ENCODE data around the gene RTF2. TPM values are rescaled to one million over a fixed set of nuclear protein-coding genes. Genes with fewer than 3 reads are reported as not detected.

RTF2 gene
- total RNA-seq, 1 experiment from 2014 or later: 99.1 TPM

DNA sequence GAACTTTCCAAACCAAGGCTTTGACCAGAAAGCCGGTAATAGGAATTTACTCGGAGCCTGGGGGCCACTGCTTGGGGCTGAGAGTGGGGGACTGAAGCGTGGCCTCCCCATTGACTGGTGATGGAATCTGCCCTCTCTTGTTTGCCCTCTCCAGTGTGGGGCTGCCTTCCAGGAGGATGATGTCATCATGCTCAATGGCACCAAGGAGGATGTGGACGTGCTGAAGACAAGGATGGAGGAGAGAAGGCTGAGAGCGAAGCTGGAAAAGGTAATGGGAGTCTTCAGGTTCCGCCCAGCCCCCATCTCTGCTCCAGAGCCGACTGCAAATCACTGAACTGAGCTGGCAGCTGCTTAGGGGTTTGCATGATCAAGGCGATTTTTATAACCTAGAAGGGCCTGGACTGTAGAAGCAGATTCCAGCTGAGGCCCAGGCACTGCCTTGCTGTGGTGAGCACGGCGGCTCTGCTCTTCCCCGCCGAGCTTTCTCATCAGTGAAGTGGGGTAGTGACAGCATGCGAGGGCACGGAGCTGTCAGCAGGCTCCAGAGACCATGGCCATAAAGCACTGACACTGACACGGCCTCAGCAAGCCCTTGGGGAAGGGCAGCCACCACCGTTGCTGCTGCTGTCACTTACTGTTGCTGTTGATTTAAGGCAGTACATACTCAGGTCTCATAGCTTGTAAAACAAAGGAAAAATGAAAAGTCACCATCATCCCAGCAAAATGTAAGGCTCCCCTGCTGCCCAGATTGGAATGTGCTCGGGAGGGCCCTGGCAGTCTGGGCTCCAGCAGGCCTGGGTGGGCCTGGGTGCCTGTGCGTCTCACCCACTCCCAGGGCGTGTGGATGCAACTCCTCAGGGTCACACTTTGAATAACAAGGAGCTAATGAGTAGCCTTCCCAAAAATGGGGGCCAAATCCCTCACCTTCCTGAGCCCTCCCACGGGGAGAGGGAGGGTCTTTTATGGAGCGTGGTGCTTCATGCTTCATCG is 45.0 kb downstream of the RTF2 start:
- no peak for DNase-seq (ENCODE audit: low spot score)
- CTCF ChIA-PET: no interaction called here
- no peak for TF ChIP-seq EZH2 (IDR thresholded peaks at IDR 0.05; ENCODE audit: borderline replicate concordance, low read depth, low read length, poor library complexity, severe bottlenecking)
- TF ChIP-seq, protein P1, sequence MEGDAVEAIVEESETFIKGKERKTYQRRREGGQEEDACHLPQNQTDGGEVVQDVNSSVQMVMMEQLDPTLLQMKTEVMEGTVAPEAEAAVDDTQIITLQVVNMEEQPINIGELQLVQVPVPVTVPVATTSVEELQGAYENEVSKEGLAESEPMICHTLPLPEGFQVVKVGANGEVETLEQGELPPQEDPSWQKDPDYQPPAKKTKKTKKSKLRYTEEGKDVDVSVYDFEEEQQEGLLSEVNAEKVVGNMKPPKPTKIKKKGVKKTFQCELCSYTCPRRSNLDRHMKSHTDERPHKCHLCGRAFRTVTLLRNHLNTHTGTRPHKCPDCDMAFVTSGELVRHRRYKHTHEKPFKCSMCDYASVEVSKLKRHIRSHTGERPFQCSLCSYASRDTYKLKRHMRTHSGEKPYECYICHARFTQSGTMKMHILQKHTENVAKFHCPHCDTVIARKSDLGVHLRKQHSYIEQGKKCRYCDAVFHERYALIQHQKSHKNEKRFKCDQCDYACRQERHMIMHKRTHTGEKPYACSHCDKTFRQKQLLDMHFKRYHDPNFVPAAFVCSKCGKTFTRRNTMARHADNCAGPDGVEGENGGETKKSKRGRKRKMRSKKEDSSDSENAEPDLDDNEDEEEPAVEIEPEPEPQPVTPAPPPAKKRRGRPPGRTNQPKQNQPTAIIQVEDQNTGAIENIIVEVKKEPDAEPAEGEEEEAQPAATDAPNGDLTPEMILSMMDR (conservative IDR thresholded peaks at IDR 0.05; ENCODE audit: low read depth, low read length): no peak
- POLR2A ChIA-PET (ENCODE audit: low non-redundant PET): no interaction called here
- no peaks in the 10 kb centered on the region for H3K27me3 ChIP-seq (replicated peaks; ENCODE audit: insufficient read depth, low read depth, low read length, poor library complexity)
- no peaks in the 10 kb centered on the region for H3K4me1 ChIP-seq (ENCODE audit: insufficient read depth, low read length, poor library complexity, severe bottlenecking)
- no TSS peak for BruUV-seq (replicated peaks)
- H3K4me3 ChIP-seq (ENCODE audit: low read depth, low read length, poor library complexity, severe bottlenecking): no peak overlapping the region
- peaks cover 14% of the 10 kb centered on the region for H3K36me3 ChIP-seq (ENCODE audit: insufficient read depth, low read length, poor library complexity, severe bottlenecking)
- H3K27ac ChIP-seq (ENCODE audit: low read depth, low read length, poor library complexity, severe bottlenecking): no peak overlapping the region
- H3K9me3 ChIP-seq (ENCODE audit: low read depth, low read length, poor library complexity, severe bottlenecking): no peaks in the 10 kb centered on the region
- intact Hi-C loops (cut with micrococcal nuclease; ENCODE audit: unreplicated experiment): no loop called here

DNA sequence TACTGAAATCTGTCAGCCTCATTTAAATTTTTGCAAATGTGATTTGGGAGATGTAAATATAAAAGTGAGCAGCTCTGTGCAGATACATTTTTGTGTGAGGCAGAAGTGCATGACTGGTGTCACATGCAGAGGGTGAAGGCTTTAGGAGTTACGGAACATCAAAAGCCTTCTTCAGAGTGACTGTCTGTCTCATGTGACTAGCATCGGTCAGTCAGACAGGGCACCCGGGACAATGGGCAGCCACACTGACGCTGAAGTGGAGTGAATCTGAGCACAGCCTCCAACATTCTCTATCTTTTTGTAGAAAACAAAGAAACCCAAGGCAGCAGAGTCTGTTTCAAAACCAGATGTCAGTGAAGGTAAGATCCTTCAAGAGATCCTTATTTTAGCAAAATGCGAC is 48.2 kb downstream of the RTF2 start:
- peaks cover 31% of the 10 kb centered on the region for H3K36me3 ChIP-seq (ENCODE audit: insufficient read depth, low read length, poor library complexity, severe bottlenecking)
- POLR2A ChIA-PET (ENCODE audit: low non-redundant PET): no interaction called here
- no peak overlapping the region for H3K4me3 ChIP-seq (ENCODE audit: low read depth, low read length, poor library complexity, severe bottlenecking)
- H3K4me1 ChIP-seq (ENCODE audit: insufficient read depth, low read length, poor library complexity, severe bottlenecking): no peaks in the 10 kb centered on the region
- intact Hi-C loops (cut with micrococcal nuclease; ENCODE audit: unreplicated experiment): no loop called here
- no TSS peak for BruUV-seq (replicated peaks)
- no peak overlapping the region for H3K27ac ChIP-seq (ENCODE audit: low read depth, low read length, poor library complexity, severe bottlenecking)
- CTCF ChIA-PET: no interaction called here
- peaks cover 4% of the 10 kb centered on the region for H3K9me3 ChIP-seq (ENCODE audit: low read depth, low read length, poor library complexity, severe bottlenecking)
- TF ChIP-seq EZH2 (IDR thresholded peaks at IDR 0.05; ENCODE audit: borderline replicate concordance, low read depth, low read length, poor library complexity, severe bottlenecking): no peak
- TF ChIP-seq, protein P1 (conservative IDR thresholded peaks at IDR 0.05; ENCODE audit: low read depth, low read length): no peak
- H3K27me3 ChIP-seq (replicated peaks; ENCODE audit: insufficient read depth, low read depth, low read length, poor library complexity): no peaks in the 10 kb centered on the region
- DNase-seq (ENCODE audit: low spot score): no peak

- Histone ChIP-seq H3K4me1 (ENCODE audit: insufficient read depth, low read length, poor library complexity, severe bottlenecking) (no peaks in the 10 kb centered on the region), H3K27me3 (replicated peaks; ENCODE audit: insufficient read depth, low read depth, low read length, poor library complexity) (no peaks in the 10 kb centered on the region), H3K9me3 (ENCODE audit: low read depth, low read length, poor library complexity, severe bottlenecking) (peaks cover 4% of the 10 kb centered on the region), H3K4me3 (ENCODE audit: low read depth, low read length, poor library complexity, severe bottlenecking) (no peak overlapping the region), H3K36me3 (ENCODE audit: insufficient read depth, low read length, poor library complexity, severe bottlenecking) (peaks cover 31% of the 10 kb centered on the region), H3K27ac (ENCODE audit: low read depth, low read length, poor library complexity, severe bottlenecking) (no peak overlapping the region)
- TF ChIP-seq, protein P1 (conservative IDR thresholded peaks at IDR 0.05; ENCODE audit: low read depth, low read length): no peak
- TF ChIP-seq EZH2 (IDR thresholded peaks at IDR 0.05; ENCODE audit: borderline replicate concordance, low read depth, low read length, poor library complexity, severe bottlenecking): no peak
- no peak for DNase-seq (ENCODE audit: low spot score)
- intact Hi-C loops (cut with micrococcal nuclease; ENCODE audit: unreplicated experiment): no loop called here
- CTCF ChIA-PET: no interaction called here
- no TSS peak for BruUV-seq (replicated peaks)
- POLR2A ChIA-PET (ENCODE audit: low non-redundant PET): no interaction called here
These were observed 48.8 kb downstream of the RTF2 start for GRCh38 chr20:56517211-56517610.
